Hepatocyte (in vitro differentiated cells): Measurements from ENCODE around the gene HNF4A. TPM values are rescaled to one million over a fixed set of nuclear protein-coding genes. Genes with fewer than 3 reads are reported as not detected.
"Not testable (repeated sequence)": the region's sequence is repeated elsewhere in the genome, so short reads cannot be mapped to it uniquely, and the experiment has no call there.

Source experiments
- DNase-seq: peaks from one replicate; pipeline ENCODE4 v3.0.0-alpha.2; 2016; ENCODE audit warnings: low spot score
- H2AFZ ChIP-seq: fragments of 200-600 bp; sonication (generic); 2 replicates; pipeline ENCODE4 v1.6.0; 2016; ENCODE audit warnings: antibody characterized with exemption, mild to moderate bottlenecking
- H3K27ac ChIP-seq: fragments of 200-600 bp; sonication (generic); 2 replicates; pipeline ENCODE4 v1.5.1; 2016; ENCODE audit warnings: mild to moderate bottlenecking
- H3K27me3 ChIP-seq: fragments of 200-600 bp; sonication (generic); 2 replicates; pipeline ENCODE4 v1.6.1; 2016
- H3K36me3 ChIP-seq: fragments of 200-600 bp; sonication (generic); replicated peaks from 2 replicates; pipeline ENCODE4 v1.5.1; 2016; ENCODE audit warnings: low read depth; ENCODE audit not compliant: insufficient read depth
- H3K4me1 ChIP-seq: fragments of 200-600 bp; sonication (generic); 2 replicates; pipeline ENCODE4 v1.5.1; 2016; ENCODE audit warnings: mild to moderate bottlenecking, moderate library complexity; ENCODE audit not compliant: insufficient read depth
- H3K4me2 ChIP-seq: fragments of 200-600 bp; sonication (generic); 2 replicates; pipeline ENCODE4 v1.6.0; 2016
- H3K4me3 ChIP-seq: fragments of 200-600 bp; sonication (generic); 2 replicates; pipeline ENCODE4 v1.5.1; 2016; ENCODE audit warnings: mild to moderate bottlenecking
- H3K79me2 ChIP-seq: fragments of 200-600 bp; sonication (generic); 2 replicates; pipeline ENCODE4 v1.6.0; 2017; ENCODE audit warnings: mild to moderate bottlenecking
- H3K9me2 ChIP-seq: fragments of 200-600 bp; sonication (generic); replicated peaks from 2 replicates; pipeline ENCODE4 v1.6.0; 2017; ENCODE audit warnings: mild to moderate bottlenecking; ENCODE audit not compliant: insufficient read depth
- H3K9me3 ChIP-seq: fragments of 200-600 bp; sonication (generic); 2 replicates; pipeline ENCODE4 v1.5.1; 2016; ENCODE audit warnings: low read depth, mild to moderate bottlenecking
- H4K20me1 ChIP-seq: fragments of 200-600 bp; sonication (generic); 2 replicates; pipeline ENCODE4 v1.6.0; 2016; ENCODE audit warnings: mild to moderate bottlenecking; ENCODE audit not compliant: insufficient read depth, poor library complexity, severe bottlenecking
- CTCF ChIP-seq: fragments of 200-600 bp; sonication (generic); IDR thresholded peaks from 2 replicates; pipeline ENCODE4 v1.5.1; 2016; ENCODE audit warnings: antibody characterized with exemption, mild to moderate bottlenecking; ENCODE audit not compliant: poor library complexity
- EZH2 ChIP-seq: fragments of 200-600 bp; sonication (generic); IDR thresholded peaks from 2 replicates; pipeline ENCODE4 v1.6.1; 2016; ENCODE audit warnings: antibody characterized with exemption, mild to moderate bottlenecking, borderline replicate concordance
- EZH2phosphoT487 ChIP-seq: fragments of 200-600 bp; sonication (generic); IDR thresholded peaks from one replicate; pipeline ENCODE4 v1.6.1; 2018; ENCODE audit warnings: antibody characterized with exemption, mild to moderate bottlenecking, low read depth, moderate library complexity; ENCODE audit not compliant: unreplicated experiment, severe bottlenecking
- WGBS: methylation state at CpG from one replicate; pipeline ENCODE4 v1.1.6; 2016; ENCODE audit warnings: low lambda C conversion rate; ENCODE audit errors: missing lambda C conversion rate; 5-methylcytosine and 5-hydroxymethylcytosine counted together
- polyA plus RNA-seq: library from polyadenylated mRNA; unstranded; fragments of >200 nt; fragmentation: Nextera tagmentation; extraction: Ambion mirVana; gene quantifications from 2 replicates; pipeline ENCODE4 v1.2.1, GENCODE V29; 2016
- total RNA-seq: library from RNA; depleted of rRNA; stranded (reverse); fragments of >200 nt; gene quantifications from 2 replicates; pipeline ENCODE4 v1.2.3, GENCODE V29; 2014

HNF4A gene
- total and polyA plus RNA-seq, 2 experiments from 2014 or later = 38.2 to 88.0 TPM

- Histone ChIP-seq H3K36me3 (no peaks in the 10 kb centered on the region), H3K4me2 (peak overlapping the region; percentile 77), H3K27me3 (no peaks in the 10 kb centered on the region), H3K9me3 (no peaks in the 10 kb centered on the region), H3K27ac (no peak overlapping the region), H3K9me2 (no peaks in the 10 kb centered on the region), H2AFZ (peak overlapping the region; percentile 60), H3K4me1 (peaks cover 6% of the 10 kb centered on the region), H3K79me2 (no peaks in the 10 kb centered on the region), H3K4me3 (no peak overlapping the region), H4K20me1 (no peaks in the 10 kb centered on the region)
- TF ChIP-seq EZH2phosphoT487 (no peak), EZH2 (no peak), CTCF (no peak)
- peak; percentile 22 for DNase-seq
- WGBS = 71% methylated on average over 9 of the region's 50 CpGs
These were observed 28.9 kb upstream of the HNF4A start for GRCh38 chr20:44326391-44327159.

GRCh38 chr20:44327748-44328147 is 27.8 kb upstream of the HNF4A start:
- H3K4me3 ChIP-seq, H3K4me2 ChIP-seq, H3K27me3 ChIP-seq, H3K9me2 ChIP-seq, H3K9me3 ChIP-seq, H3K79me2 ChIP-seq, H3K4me1 ChIP-seq, H3K27ac ChIP-seq, H2AFZ ChIP-seq, H3K36me3 ChIP-seq, DNase-seq, H4K20me1 ChIP-seq: not testable (repeated sequence)
- WGBS = 92% methylated on average over 6 of the region's 7 CpGs

GRCh38 chr20:44328428-44328827 is 27.1 kb upstream of the HNF4A start:
- Histone ChIP-seq H3K4me3 (no peak overlapping the region), H3K36me3 (no peaks in the 10 kb centered on the region), H3K79me2 (no peaks in the 10 kb centered on the region), H3K27me3 (no peaks in the 10 kb centered on the region), H2AFZ (no peak overlapping the region), H3K9me2 (no peaks in the 10 kb centered on the region), H3K4me1 (peaks cover 6% of the 10 kb centered on the region), H3K9me3 (no peaks in the 10 kb centered on the region), H3K27ac (no peak overlapping the region), H4K20me1 (no peaks in the 10 kb centered on the region), H3K4me2 (no peak overlapping the region)
- no peak for TF ChIP-seq EZH2phosphoT487
- TF ChIP-seq EZH2 = no peak
- TF ChIP-seq CTCF = no peak
- WGBS = 93% methylated on average over 4 of the region's 4 CpGs
- DNase-seq = no peak

GRCh38 chr20:44331201-44331600 is 24.3 kb upstream of the HNF4A start:
- 94% methylated on average over 2 of the region's 2 CpGs for WGBS
- no peaks in the 10 kb centered on the region for H3K79me2 ChIP-seq
- H3K9me3 ChIP-seq = no peaks in the 10 kb centered on the region
- no peak overlapping the region for H3K4me2 ChIP-seq
- H3K27me3 ChIP-seq = no peaks in the 10 kb centered on the region
- no peak overlapping the region for H2AFZ ChIP-seq
- peaks cover 6% of the 10 kb centered on the region for H3K4me1 ChIP-seq
- no peaks in the 10 kb centered on the region for H4K20me1 ChIP-seq
- no peak for DNase-seq
- H3K4me3 ChIP-seq = no peak overlapping the region
- H3K36me3 ChIP-seq = no peaks in the 10 kb centered on the region
- no peak for TF ChIP-seq EZH2
- TF ChIP-seq EZH2phosphoT487 = no peak
- TF ChIP-seq CTCF = no peak
- H3K27ac ChIP-seq = no peak overlapping the region
- H3K9me2 ChIP-seq = no peaks in the 10 kb centered on the region
